Common myeloid progenitor, CD34-positive (primary cell): ENCODE results near the gene ATP11A.

Experiments used
- CTCF ChIA-PET: fragments of 350-600 bp; sonication (Branson Sonifier 250); formaldehyde crosslinking; loops from one replicate; lab custom pipeline; 2021; ENCODE audit warnings: antibody characterized with exemption; lab: Charles Lee
- POLR2A ChIA-PET: fragments of 350-600 bp; sonication (Branson Sonifier 250); formaldehyde crosslinking; loops from one replicate; lab custom pipeline; 2021; ENCODE audit warnings: antibody characterized with exemption; lab: Charles Lee
- DNase-seq, 3 donors: peaks; one replicate each; pipeline versions ENCODE4 v3.0.0 to v3.0.0-alpha.2; 2013
- H3K27ac ChIP-seq, 2 experiments: 1 replicate in 1 of 2; 2 replicates in 1 of 2; pipeline ENCODE4 v1.7.0; 2013; ENCODE audit warnings: inconsistent platforms in 2 of 2, low read length in 2 of 2, mild to moderate bottlenecking in 2 of 2, low read depth in 1 of 2, moderate library complexity in 1 of 2; ENCODE audit not compliant: severe bottlenecking in 2 of 2, insufficient read depth in 1 of 2, poor library complexity in 1 of 2
- H3K27me3 ChIP-seq, 5 experiments: replicated peaks in 2 of 5; 1 replicate in 3 of 5; 2 replicates in 2 of 5; pipeline versions ENCODE4 v1.6.1 to v1.7.0; 2013; ENCODE audit warnings: low read length in 4 of 5, mild to moderate bottlenecking in 2 of 5, moderate library complexity in 2 of 5, inconsistent platforms in 1 of 5; ENCODE audit not compliant: insufficient read depth in 5 of 5, control insufficient read depth in 4 of 5
- H3K36me3 ChIP-seq, 4 experiments: 1 replicate in 2 of 4; 2 replicates in 2 of 4; pipeline versions ENCODE4 v1.6.1 to v1.7.0; 2013; ENCODE audit warnings: low read length in 3 of 4, control low read depth in 1 of 4, mild to moderate bottlenecking in 1 of 4; ENCODE audit not compliant: control insufficient read depth in 4 of 4, insufficient read depth in 4 of 4
- H3K4me1 ChIP-seq, 4 experiments: 1 replicate in 3 of 4; 2 replicates in 1 of 4; pipeline versions ENCODE4 v1.6.1 to v1.7.1; 2013; ENCODE audit warnings: low read length in 3 of 4, mild to moderate bottlenecking in 3 of 4, control low read depth in 1 of 4, inconsistent platforms in 1 of 4, moderate library complexity in 1 of 4; ENCODE audit not compliant: control insufficient read depth in 4 of 4, insufficient read depth in 4 of 4; ENCODE audit errors: control extremely low read depth in 1 of 4
- H3K4me3 ChIP-seq, 7 experiments: 1 replicate in 4 of 7; 2 replicates in 3 of 7; pipeline versions ENCODE4 v1.5.1 to v1.7.0; 2013; ENCODE audit warnings: mild to moderate bottlenecking in 7 of 7, low read length in 6 of 7, moderate library complexity in 6 of 7, inconsistent platforms in 2 of 7, low read depth in 2 of 7, control low read depth in 1 of 7; ENCODE audit not compliant: insufficient read depth in 4 of 7, control insufficient read depth in 1 of 7; ENCODE audit errors: extremely low read depth in 1 of 7
- H3K9me3 ChIP-seq, 5 experiments: 1 replicate in 4 of 5; 2 replicates in 1 of 5; pipeline versions ENCODE4 v1.6.1 to v1.7.1; 2013; ENCODE audit warnings: low read length in 4 of 5, mild to moderate bottlenecking in 2 of 5, inconsistent platforms in 1 of 5, low read depth in 1 of 5, moderate library complexity in 1 of 5; ENCODE audit not compliant: control insufficient read depth in 4 of 5, insufficient read depth in 2 of 5; ENCODE audit errors: control extremely low read depth in 1 of 5
- WGBS: methylation state at CpG from one replicate; pipeline ENCODE4 v1.1.5; 2013; ENCODE audit not compliant: insufficient coverage; 5-methylcytosine and 5-hydroxymethylcytosine counted together

ATP11A gene

DNA sequence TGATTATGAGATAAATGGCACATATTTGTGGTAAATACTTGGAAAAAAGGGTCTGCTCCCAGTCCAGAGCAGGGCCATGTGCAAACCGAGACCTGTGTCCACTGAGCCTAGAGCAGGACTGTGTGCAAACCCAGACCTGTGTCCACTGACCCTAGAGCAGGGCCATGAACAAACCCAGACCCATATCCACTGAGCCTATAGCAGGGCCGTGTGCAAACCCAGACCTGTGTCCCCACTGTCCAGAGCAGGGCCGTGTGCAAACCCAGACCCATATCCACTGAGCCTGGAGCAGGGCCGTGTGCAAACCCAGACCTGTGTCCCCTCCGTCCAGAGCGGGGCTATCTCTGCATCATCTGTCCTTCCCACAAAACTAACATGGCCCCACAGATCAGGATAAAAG lies 136.0 kb downstream of the ATP11A start:
- Histone ChIP-seq H3K27me3 (no peaks in the 10 kb centered on the region), H3K36me3 (peaks cover 0 to 59% (median 3%) of the 10 kb centered on the region in 4 experiments), H3K9me3 (no peaks in the 10 kb centered on the region), H3K27ac (no peak overlapping the region), H3K4me3 (no peak overlapping the region), H3K4me1 (no peaks in the 10 kb centered on the region)
- DNase-seq = no peak
- ChIA-PET POLR2A (no interaction called here), CTCF (no interaction called here)
- 96% methylated on average over 5 of the region's 6 CpGs for whole genome bisulfite sequencing

DNA sequence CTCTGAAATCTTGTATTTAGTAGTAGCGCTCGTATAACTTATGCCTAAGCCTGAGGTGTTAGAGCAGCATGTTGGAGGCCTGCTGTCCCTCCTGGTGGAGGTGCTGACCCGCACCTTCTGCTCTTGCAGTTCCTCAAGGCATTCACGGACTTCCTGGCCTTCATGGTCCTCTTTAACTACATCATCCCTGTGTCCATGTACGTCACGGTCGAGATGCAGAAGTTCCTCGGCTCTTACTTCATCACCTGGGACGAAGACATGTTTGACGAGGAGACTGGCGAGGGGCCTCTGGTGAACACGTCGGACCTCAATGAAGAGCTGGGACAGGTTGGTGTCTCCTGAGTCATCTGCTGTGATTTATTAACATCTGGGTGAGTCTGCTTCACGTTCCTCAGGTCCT lies 136.7 kb downstream of the ATP11A start:
- ChIA-PET POLR2A (no interaction called here), CTCF (no interaction called here)
- 98% methylated on average over 14 of the region's 14 CpGs for WGBS
- H3K9me3 ChIP-seq = no peaks in the 10 kb centered on the region
- no peak for DNase-seq
- H3K27me3 ChIP-seq = no peaks in the 10 kb centered on the region
- no peak overlapping the region for H3K27ac ChIP-seq
- H3K36me3 ChIP-seq = peaks cover 0 to 66% (median 5%) of the 10 kb centered on the region in 4 experiments
- H3K4me1 ChIP-seq = no peaks in the 10 kb centered on the region
- no peak overlapping the region for H3K4me3 ChIP-seq

DNA sequence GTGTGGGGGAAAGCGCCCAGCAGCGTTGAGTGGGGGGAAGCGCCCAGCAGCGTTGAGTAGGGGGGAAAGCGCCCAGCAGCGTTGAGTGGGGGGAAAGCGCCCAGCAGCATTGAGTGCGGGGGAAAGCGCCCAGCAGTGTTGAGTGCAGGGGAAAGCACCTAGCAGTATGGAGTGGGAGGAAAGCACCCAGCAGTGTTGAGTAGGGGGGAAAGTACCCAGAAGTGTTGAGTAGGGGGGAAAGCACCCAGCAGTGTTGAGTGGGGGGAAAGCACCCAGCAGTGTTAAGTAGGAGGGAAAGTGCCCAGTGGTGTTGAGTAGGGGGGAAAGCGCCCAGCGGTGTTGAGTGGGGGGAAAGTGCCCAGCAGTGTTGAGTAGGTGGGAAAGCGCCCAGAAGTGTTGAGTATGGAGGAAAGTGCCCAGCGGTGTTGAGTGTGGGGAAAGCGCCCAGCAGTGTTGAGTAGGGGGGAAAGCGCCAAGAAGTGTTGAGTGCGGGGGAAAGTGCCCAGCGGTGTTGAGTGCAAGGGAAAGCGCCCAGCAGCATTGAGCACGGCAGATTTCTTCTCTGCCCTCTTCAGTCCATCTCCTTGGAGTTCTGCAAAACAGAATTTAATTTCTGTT lies 138.4 kb downstream of the ATP11A start:
- H3K4me1 ChIP-seq = no peaks in the 10 kb centered on the region
- ChIA-PET CTCF (interaction anchor here (0.5 kb wide), 1 partner anchor 102 kb away, joined by 4 read pairs; no protein-coding TSS in a partner anchor), POLR2A (no interaction called here)
- no peaks in the 10 kb centered on the region for H3K27me3 ChIP-seq
- no peak overlapping the region for H3K4me3 ChIP-seq
- H3K9me3 ChIP-seq = peaks cover 0 to 2% (median 0%) of the 10 kb centered on the region in 5 experiments
- WGBS = 93% methylated on average over 19 of the region's 19 CpGs
- no peak overlapping the region for H3K27ac ChIP-seq
- H3K36me3 ChIP-seq = peaks cover 8 to 72% (median 17%) of the 10 kb centered on the region in 4 experiments
- no peak for DNase-seq

- POLR2A ChIA-PET = no interaction called here
- H3K36me3 ChIP-seq = peaks cover 10 to 73% (median 21%) of the 10 kb centered on the region in 4 experiments
Observed at GRCh38 chr13:112828756-112829155, 138.9 kb downstream of the ATP11A start.

GRCh38 chr13:112831196-112831595 lies 141.4 kb downstream of the ATP11A start:
- H3K36me3 ChIP-seq = peaks cover 12 to 75% (median 24%) of the 10 kb centered on the region in 4 experiments
- H3K4me3 ChIP-seq = no peak overlapping the region
- no peaks in the 10 kb centered on the region for H3K4me1 ChIP-seq
- no peaks in the 10 kb centered on the region for H3K27me3 ChIP-seq
- CTCF ChIA-PET = no interaction called here
- DNase-seq = no peak
- WGBS = 100% methylated on average over 17 of the region's 21 CpGs
- H3K27ac ChIP-seq = no peak overlapping the region
- POLR2A ChIA-PET = no interaction called here
- H3K9me3 ChIP-seq = peaks cover 0 to 2% (median 0%) of the 10 kb centered on the region in 5 experiments

More at GRCh38 chr13:112828756-112829155, 138.9 kb downstream of the ATP11A start:
- no peak overlapping the region for H3K4me3 ChIP-seq
- no peaks in the 10 kb centered on the region for H3K4me1 ChIP-seq
- CTCF ChIA-PET = interaction anchor here (0.5 to 1.0 kb wide), 2 partner anchors 36 to 102 kb away, joined by 3 to 4 read pairs; no protein-coding TSS in a partner anchor
- DNase-seq = no peak
- 99% methylated on average over 15 of the region's 15 CpGs for WGBS
- H3K27me3 ChIP-seq = no peaks in the 10 kb centered on the region
- H3K9me3 ChIP-seq = peaks cover 0 to 2% (median 0%) of the 10 kb centered on the region in 5 experiments
- no peak overlapping the region for H3K27ac ChIP-seq

DNA sequence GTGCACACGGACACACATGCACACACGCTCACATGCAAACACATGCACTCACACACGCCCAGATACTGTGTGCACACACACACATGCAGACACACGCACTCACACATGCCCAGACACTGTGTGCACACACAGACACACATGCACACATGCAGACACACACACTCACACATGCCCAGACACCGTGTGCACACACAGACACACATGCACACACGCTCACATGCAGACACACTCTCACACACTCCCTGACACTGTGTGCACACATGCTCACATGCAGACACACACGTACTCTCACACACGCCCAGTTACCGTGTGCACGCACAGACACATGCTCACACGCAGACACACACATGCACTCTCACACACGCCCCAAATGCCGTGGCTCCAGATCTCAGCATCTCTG lies 142.0 kb downstream of the ATP11A start:
- no peak for DNase-seq
- 98% methylated on average over 7 of the region's 13 CpGs for WGBS
- no peak overlapping the region for H3K4me3 ChIP-seq
- no peaks in the 10 kb centered on the region for H3K27me3 ChIP-seq
- no peaks in the 10 kb centered on the region for H3K4me1 ChIP-seq
- CTCF ChIA-PET = no interaction called here
- POLR2A ChIA-PET = no interaction called here
- H3K9me3 ChIP-seq = peaks cover 0 to 2% (median 0%) of the 10 kb centered on the region in 5 experiments
- H3K36me3 ChIP-seq = peaks cover 12 to 76% (median 23%) of the 10 kb centered on the region in 4 experiments
- no peak overlapping the region for H3K27ac ChIP-seq

- Histone ChIP-seq H3K9me3 (peaks cover 0 to 2% (median 0%) of the 10 kb centered on the region in 5 experiments), H3K27ac (no peak overlapping the region), H3K36me3 (peaks cover 12 to 76% (median 26%) of the 10 kb centered on the region in 4 experiments), H3K27me3 (no peaks in the 10 kb centered on the region), H3K4me1 (no peaks in the 10 kb centered on the region), H3K4me3 (no peak overlapping the region)
- DNase-seq = no peak
- POLR2A ChIA-PET = no interaction called here
- 97% methylated on average over 21 of the region's 23 CpGs for WGBS
- CTCF ChIA-PET = no interaction called here
Observed at GRCh38 chr13:112832811-112833210, 143.0 kb downstream of the ATP11A start.
